GM12891 (cell line): ENCODE measurements around the gene HERPUD1.
"Not testable (repeated sequence)": the region's sequence is repeated elsewhere in the genome, so short reads cannot be mapped to it uniquely, and the experiment has no call there.

Experiments
- DNase-seq: peaks from one replicate; pipeline ENCODE4 v3.0.0; 2011; ENCODE audit warnings: low spot score; ENCODE audit not compliant: insufficient read length
- FAIRE-seq: peaks from 2 replicates; lab custom pipeline; 2011; peaks lifted over from hg19 to GRCh38; lab: Jason Lieb, UNC
- PAX5 ChIP-seq: IDR thresholded peaks from 2 replicates; pipeline ENCODE4 v1.6.1; 2011; ENCODE audit warnings: low read length, moderate library complexity, mild to moderate bottlenecking; ENCODE audit not compliant: insufficient read depth, severe bottlenecking
- POLR2A ChIP-seq: IDR thresholded peaks from 2 replicates; pipeline ENCODE4 v1.6.1; 2011; ENCODE audit warnings: low read depth, low read length, control low read depth
- POLR2AphosphoS5 ChIP-seq: IDR thresholded peaks from 2 replicates; pipeline ENCODE4 v1.6.1; 2011; ENCODE audit warnings: low read depth, low read length, control low read depth
- POU2F2 ChIP-seq: IDR thresholded peaks from 2 replicates; pipeline ENCODE4 v1.6.1; 2011; ENCODE audit warnings: low read depth, mild to moderate bottlenecking, control low read depth, low read length, moderate library complexity
- SPI1 ChIP-seq: IDR thresholded peaks from 2 replicates; pipeline ENCODE4 v1.6.1; 2011; ENCODE audit warnings: low read depth, low read length, control low read depth
- TAF1 ChIP-seq: IDR thresholded peaks from 2 replicates; pipeline ENCODE4 v1.6.1; 2011; ENCODE audit warnings: low read depth, low read length, control low read depth

HERPUD1 gene

GRCh38 chr16:56985962-56986360, 54.0 kb downstream of the HERPUD1 start:
- TF ChIP-seq POU2F2 (no peak), SPI1 (no peak), PAX5 (no peak), TAF1 (no peak), POLR2A (no peak), POLR2AphosphoS5 (no peak)
- DNase-seq (no peak), FAIRE-seq (no peak)

GRCh38 chr16:56986361-56986760, 54.4 kb downstream of the HERPUD1 start:
- FAIRE-seq = no peak
- TF ChIP-seq PAX5 (no peak), POLR2AphosphoS5 (no peak), SPI1 (no peak), TAF1 (no peak), POLR2A (no peak), POU2F2 (no peak)
- no peak for DNase-seq

- FAIRE-seq = peak; percentile 35
These were observed 55.0 kb downstream of the HERPUD1 start for GRCh38 chr16:56986908-56987307.

GRCh38 chr16:56987692-56988091, 55.8 kb downstream of the HERPUD1 start:
- DNase-seq = no peak
- TF ChIP-seq TAF1 (no peak), POLR2AphosphoS5 (no peak), PAX5 (no peak), POLR2A (no peak), POU2F2 (no peak), SPI1 (no peak)
- no peak for FAIRE-seq

More at GRCh38 chr16:56986908-56987307, 55.0 kb downstream of the HERPUD1 start:
- not testable (repeated sequence) for DNase-seq

GRCh38 chr16:56988161-56988947, 56.4 kb downstream of the HERPUD1 start:
- no peak for TF ChIP-seq PAX5
- no peak for TF ChIP-seq TAF1
- no peak for TF ChIP-seq POU2F2
- FAIRE-seq (peak; percentile 59), DNase-seq (no peak)

- DNase-seq (peak; percentile 89), FAIRE-seq (peak; percentile 75)
- TF ChIP-seq TAF1 = 0 out of 2 replicates have a peak, but pooled peaks have one; percentile 27
- TF ChIP-seq SPI1 = no peak
- TF ChIP-seq POLR2AphosphoS5 = peak; percentile 57; the same call in 1 of the 2 replicates
- TF ChIP-seq PAX5 = no peak
These were observed 57.3 kb downstream of the HERPUD1 start, which contains the start of gene NLRC5 for GRCh38 chr16:56988948-56989945. Gene NLRC5, plus strand, starts transcription at chr16:56989557. Its CDS starts 31,156 bp downstream, at chr16:57020713.

GRCh38 chr16:56989988-56990387, 58.0 kb downstream of the HERPUD1 start:
- no peak for DNase-seq
- TF ChIP-seq TAF1 (no peak), PAX5 (no peak), SPI1 (no peak), POLR2A (no peak), POU2F2 (no peak), POLR2AphosphoS5 (no peak)
- FAIRE-seq = no peak

- 0 out of 2 replicates have a peak, but pooled peaks have one; percentile 27 for TF ChIP-seq POLR2A
- TF ChIP-seq TAF1 = no peak
- FAIRE-seq (peak; percentile 85), DNase-seq (no peak)
These were observed 58.7 kb downstream of the HERPUD1 start for GRCh38 chr16:56990407-56991286.

- FAIRE-seq = not testable (repeated sequence)
These were observed 60.5 kb downstream of the HERPUD1 start for GRCh38 chr16:56992431-56992830.

GRCh38 chr16:56993204-56993603, 61.3 kb downstream of the HERPUD1 start:
- no peak for DNase-seq
- TF ChIP-seq SPI1 = no peak
- no peak for TF ChIP-seq POLR2A
- TF ChIP-seq POU2F2 = no peak
- no peak for FAIRE-seq

More at GRCh38 chr16:56992431-56992830, 60.5 kb downstream of the HERPUD1 start:
- DNase-seq = not testable (repeated sequence)
